ENCODE results near the gene RNF7.

RNF7 gene

GRCh38 chr3:141738891-141739363, 829 bp downstream of the RNF7 start:
- TF ChIP-seq CTCF (IDR thresholded peaks at IDR 0.05; ENCODE audit: unreplicated experiment in 3 of 3), result no peak
- Mint-ChIP-seq H3K27ac (peak overlapping the region; percentile 96 to 99 (median 98)), H3K36me3 (ENCODE audit: low read depth) (peaks cover 9% of the 10 kb centered on the region), H3K9me3 (no peaks in the 10 kb centered on the region), H3K4me3 (peak overlapping the region; percentile 96 to 100 (median 99)), H3K27me3 (ENCODE audit: low read depth) (peaks cover 5% of the 10 kb centered on the region), H3K4me1 (peaks cover 31% of the 10 kb centered on the region)

GRCh38 chr3:141739731-141740130, 1.6 kb downstream of the RNF7 start:
- Mint-ChIP-seq H3K4me3 (peak overlapping the region; percentile 96 to 100 (median 99)), H3K27me3 (ENCODE audit: low read depth) (peaks cover 5% of the 10 kb centered on the region), H3K9me3 (no peaks in the 10 kb centered on the region), H3K27ac (peak overlapping the region; percentile 96 to 99 (median 98)), H3K36me3 (ENCODE audit: low read depth) (peaks cover 17% of the 10 kb centered on the region), H3K4me1 (peaks cover 39% of the 10 kb centered on the region)
- TF ChIP-seq CTCF (IDR thresholded peaks at IDR 0.05; ENCODE audit: unreplicated experiment in 3 of 3), result no peak

- Mint-ChIP-seq H3K4me1 (peaks cover 39% of the 10 kb centered on the region), H3K9me3 (no peaks in the 10 kb centered on the region), H3K27ac (peak overlapping the region in 2 of 3 experiments; percentile 40 to 96), H3K27me3 (ENCODE audit: low read depth) (peaks cover 3% of the 10 kb centered on the region), H3K36me3 (ENCODE audit: low read depth) (peaks cover 22% of the 10 kb centered on the region), H3K4me3 (peak overlapping the region; percentile 47 to 100 (median 53))
- no peak for TF ChIP-seq CTCF (IDR thresholded peaks at IDR 0.05; ENCODE audit: unreplicated experiment in 3 of 3)
Measured at GRCh38 chr3:141740349-141740748, 2.3 kb downstream of the RNF7 start.

- TF ChIP-seq CTCF (IDR thresholded peaks at IDR 0.05; ENCODE audit: unreplicated experiment in 3 of 3), result no peak
- H3K36me3 Mint-ChIP-seq (ENCODE audit: low read depth), result peaks cover 39% of the 10 kb centered on the region
- H3K9me3 Mint-ChIP-seq, result no peaks in the 10 kb centered on the region
- H3K27ac Mint-ChIP-seq, result no peak overlapping the region
- no peak overlapping the region for H3K4me3 Mint-ChIP-seq
- no peaks in the 10 kb centered on the region for H3K27me3 Mint-ChIP-seq (ENCODE audit: low read depth)
- peaks cover 39% of the 10 kb centered on the region for H3K4me1 Mint-ChIP-seq
Measured at GRCh38 chr3:141743305-141743704, 5.2 kb downstream of the RNF7 start.

- Mint-ChIP-seq H3K27me3 (ENCODE audit: low read depth) (no peaks in the 10 kb centered on the region), H3K9me3 (no peaks in the 10 kb centered on the region), H3K4me1 (peaks cover 18% of the 10 kb centered on the region), H3K27ac (no peak overlapping the region), H3K4me3 (no peak overlapping the region), H3K36me3 (ENCODE audit: low read depth) (peaks cover 50% of the 10 kb centered on the region)
- no peak for TF ChIP-seq CTCF (IDR thresholded peaks at IDR 0.05; ENCODE audit: unreplicated experiment in 3 of 3)
Measured at GRCh38 chr3:141746962-141747361, 8.9 kb downstream of the RNF7 start.

- H3K27me3 Mint-ChIP-seq (ENCODE audit: low read depth), result no peaks in the 10 kb centered on the region
- H3K4me3 Mint-ChIP-seq, result no peak overlapping the region
- H3K36me3 Mint-ChIP-seq (ENCODE audit: low read depth), result peaks cover 15% of the 10 kb centered on the region
- no peak overlapping the region for H3K27ac Mint-ChIP-seq
- no peak for TF ChIP-seq CTCF (IDR thresholded peaks at IDR 0.05; ENCODE audit: unreplicated experiment in 3 of 3)
- H3K4me1 Mint-ChIP-seq, result no peaks in the 10 kb centered on the region
- no peaks in the 10 kb centered on the region for H3K9me3 Mint-ChIP-seq
Measured at GRCh38 chr3:141753399-141753798, 15.3 kb downstream of the RNF7 start.
